Measurements from ENCODE around the gene HINT2.

DNA sequence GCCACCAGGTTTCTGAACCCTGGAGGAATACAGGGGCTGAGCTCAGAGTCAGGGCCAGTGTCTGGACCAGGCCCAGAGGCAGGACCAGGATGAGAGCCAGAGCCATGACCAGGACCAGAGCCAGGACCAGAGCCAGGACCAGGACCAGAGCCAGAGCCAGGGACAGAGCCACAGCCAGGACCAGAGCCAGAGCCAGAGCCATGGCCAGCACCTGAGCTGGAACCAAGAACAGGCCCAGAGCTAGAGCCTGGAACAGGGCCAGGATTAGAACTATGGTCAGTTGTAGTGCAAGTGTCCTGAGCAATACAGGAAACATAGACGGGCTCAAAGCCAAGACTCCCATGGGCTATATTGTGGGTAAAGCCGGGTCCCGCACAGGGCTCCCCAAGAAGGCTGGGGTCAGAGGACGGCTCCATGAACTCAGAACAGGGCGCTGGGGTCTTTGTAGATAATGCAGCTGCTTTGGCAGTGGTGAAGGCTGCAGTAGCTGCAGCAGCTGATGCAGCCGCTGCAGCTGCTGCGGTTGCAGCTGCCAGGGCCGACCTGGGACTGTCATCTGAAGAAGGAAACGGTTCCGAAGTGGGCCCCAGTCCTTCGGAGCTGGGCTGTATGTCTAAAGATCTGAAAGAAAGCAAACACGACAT is 3.3 kb downstream of the HINT2 start:
- TF ChIP-seq GATA3 (IDR thresholded peaks at IDR 0.05; ENCODE audit: low read depth, low read length) = no peak
- no peak for TF ChIP-seq GATA2 (IDR thresholded peaks at IDR 0.05; ENCODE audit: low read depth, low read length)
